HEK293T (cell line): Measurements from ENCODE around the gene POLE2.

Experiments
- BHLHE40 ChIP-seq: fragments of 450-650 bp; IDR thresholded peaks from 2 replicates; pipeline ENCODE4 v1.6.1; 2016; ENCODE audit warnings: mild to moderate bottlenecking, moderate library complexity, borderline replicate concordance
- CTBP1 ChIP-seq: fragments of 450-650 bp; IDR thresholded peaks from 2 replicates; pipeline ENCODE4 v1.6.1; 2016; ENCODE audit warnings: borderline replicate concordance
- ELF4 ChIP-seq: fragments of 450-650 bp; IDR thresholded peaks from 2 replicates; pipeline ENCODE4 v1.6.1; 2017; ENCODE audit warnings: antibody characterized with exemption
- FOXA1 ChIP-seq: fragments of 450-650 bp; IDR thresholded peaks from 2 replicates; pipeline ENCODE4 v1.6.1; 2016; ENCODE audit warnings: mild to moderate bottlenecking
- FOXK2 ChIP-seq: fragments of 450-650 bp; IDR thresholded peaks from 2 replicates; pipeline ENCODE4 v1.6.1; 2016; ENCODE audit warnings: mild to moderate bottlenecking
- FOXM1 ChIP-seq: fragments of 450-650 bp; IDR thresholded peaks from 2 replicates; pipeline ENCODE4 v1.6.1; 2017; ENCODE audit warnings: mild to moderate bottlenecking, borderline replicate concordance
- NFRKB ChIP-seq: fragments of 450-650 bp; IDR thresholded peaks from 2 replicates; pipeline ENCODE4 v1.6.1; 2016; ENCODE audit warnings: mild to moderate bottlenecking, moderate library complexity
- SP1 ChIP-seq: fragments of 450-650 bp; IDR thresholded peaks from 2 replicates; pipeline ENCODE4 v1.6.1; 2017
- SUZ12 ChIP-seq: fragments of 450-650 bp; IDR thresholded peaks from 2 replicates; pipeline ENCODE4 v1.6.1; 2016; ENCODE audit warnings: mild to moderate bottlenecking
- TARDBP ChIP-seq: fragments of 450-650 bp; IDR thresholded peaks from 2 replicates; pipeline ENCODE4 v1.6.1; 2016
- ZNF384 ChIP-seq: fragments of 450-650 bp; IDR thresholded peaks from 2 replicates; pipeline ENCODE4 v1.6.1; 2016
- TF ChIP-seq, protein P1 (sequence below): fragments of 450-650 bp; IDR thresholded peaks from 2 replicates; pipeline ENCODE4 v1.6.1; 2016

DNA sequence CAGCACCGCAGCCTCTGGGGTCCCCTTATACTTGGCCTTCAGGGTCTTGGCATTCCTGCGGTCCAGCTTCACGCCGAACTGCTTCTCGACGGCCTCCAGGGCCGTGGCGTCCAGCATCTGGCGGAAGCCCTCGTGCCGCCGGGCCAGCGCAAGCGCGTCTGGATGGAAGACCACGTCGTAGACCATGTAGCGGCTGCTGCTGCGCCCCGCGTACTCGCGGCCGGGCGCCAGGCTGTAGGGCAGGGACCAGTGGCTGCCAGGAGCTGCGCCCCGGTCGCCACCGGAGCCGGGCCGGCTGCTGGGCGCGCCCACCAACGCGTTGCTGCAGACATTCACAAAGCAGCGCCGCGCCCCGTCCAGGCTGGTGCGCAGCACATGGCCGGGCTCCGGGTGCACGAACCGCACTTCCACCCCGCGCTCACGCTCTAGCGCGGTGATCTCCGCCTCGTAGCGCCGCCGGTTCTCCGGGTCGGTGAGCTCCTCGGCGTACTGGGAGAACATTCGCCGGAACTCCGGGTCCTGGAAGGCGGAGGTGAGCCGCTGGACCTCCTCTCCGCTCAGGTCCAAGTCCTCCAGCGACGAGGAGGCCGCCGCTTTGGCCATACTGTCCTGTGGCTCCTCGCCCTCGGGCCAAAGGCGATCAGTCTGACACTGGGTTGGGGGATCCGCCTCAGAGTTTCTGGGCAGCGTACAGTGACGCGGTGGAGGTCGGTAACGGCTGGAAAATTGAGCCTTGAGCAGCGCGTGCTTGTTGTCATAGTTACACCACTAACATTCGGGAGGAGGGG lies 53.3 kb downstream of the POLE2 start, which contains the start of gene DNAAF2:
- TF ChIP-seq BHLHE40: no peak
- TF ChIP-seq FOXM1: no peak
- no peak for TF ChIP-seq FOXA1
- TF ChIP-seq FOXK2: no peak
- TF ChIP-seq, protein P1, sequence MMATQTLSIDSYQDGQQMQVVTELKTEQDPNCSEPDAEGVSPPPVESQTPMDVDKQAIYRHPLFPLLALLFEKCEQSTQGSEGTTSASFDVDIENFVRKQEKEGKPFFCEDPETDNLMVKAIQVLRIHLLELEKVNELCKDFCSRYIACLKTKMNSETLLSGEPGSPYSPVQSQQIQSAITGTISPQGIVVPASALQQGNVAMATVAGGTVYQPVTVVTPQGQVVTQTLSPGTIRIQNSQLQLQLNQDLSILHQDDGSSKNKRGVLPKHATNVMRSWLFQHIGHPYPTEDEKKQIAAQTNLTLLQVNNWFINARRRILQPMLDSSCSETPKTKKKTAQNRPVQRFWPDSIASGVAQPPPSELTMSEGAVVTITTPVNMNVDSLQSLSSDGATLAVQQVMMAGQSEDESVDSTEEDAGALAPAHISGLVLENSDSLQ: no peak
- TF ChIP-seq SP1: no peak
- no peak for TF ChIP-seq ELF4
- no peak for TF ChIP-seq SUZ12
- TF ChIP-seq CTBP1: no peak
- no peak for TF ChIP-seq NFRKB
- TF ChIP-seq ZNF384: no peak
- no peak for TF ChIP-seq TARDBP
